RWPE1 (cell line): ENCODE results near the gene DUOXA2.

Experiments
- CTCF ChIA-PET: fragments of 350-600 bp; sonication (Branson Sonifier 250); formaldehyde crosslinking; extraction: SDS; loops from one replicate; lab custom pipeline; 2021; lab: Yijun Ruan, JAX
- POLR2A ChIA-PET: fragments of 400-600 bp; formaldehyde crosslinking; extraction: SDS; loops from one replicate; lab custom pipeline; 2020; ENCODE audit warnings: antibody characterized with exemption; ENCODE audit not compliant: low non-redundant PET; lab: Yijun Ruan, JAX
- DNase-seq: peaks from one replicate; pipeline ENCODE4 v3.0.0; 2012; ENCODE audit warnings: low spot score
- H3K27ac ChIP-seq: fragments of 450-650 bp; 2 replicates; pipeline ENCODE4 v1.5.1; 2017
- CTCF ChIP-seq: fragments of 450-650 bp; conservative IDR thresholded peaks from 2 replicates; pipeline ENCODE4 v1.5.1; 2017; ENCODE audit warnings: low read depth, mild to moderate bottlenecking

Gene DUOXA2

GRCh38 chr15:45129651-45130129 lies 15.6 kb downstream of the DUOXA2 start, which contains the start of the genes DUOX1 and DUOXA1:
TSS of gene DUOX1 (plus strand) at chr15:45129994. CDS start at chr15:45131967, 1,973 bp downstream.
TSS of gene DUOXA1 (minus strand) at chr15:45129879. CDS start at chr15:45123014, 6,865 bp downstream.
- DNase-seq, result peak; percentile 85
- POLR2A ChIA-PET, result no interaction called here
- no peak for TF ChIP-seq CTCF
- peak within 1 kb of the TSS; percentile 70 for H3K27ac ChIP-seq
- CTCF ChIA-PET, result interaction anchor here (0.5 to 1.8 kb wide), 6 partner anchors 12 to 154 kb away, joined by 3 to 11 read pairs (median 4); no protein-coding TSS in a partner anchor

GRCh38 chr15:45130291-45131000 lies 16.3 kb downstream of the DUOXA2 start:
- DNase-seq, result no peak
- TF ChIP-seq CTCF, result no peak
- ChIA-PET CTCF (interaction anchor here (0.7 to 1.8 kb wide), 6 partner anchors 12 to 147 kb away, joined by 3 to 11 read pairs (median 4); no protein-coding TSS in a partner anchor), POLR2A (interaction anchor here (1.5 kb wide), 1 partner anchor 32 kb away, joined by 3 read pairs; no protein-coding TSS in a partner anchor)
- peak overlapping the region; percentile 70 for H3K27ac ChIP-seq

GRCh38 chr15:45131510-45131909 lies 17.4 kb downstream of the DUOXA2 start:
- TF ChIP-seq CTCF, result no peak
- H3K27ac ChIP-seq, result no peak overlapping the region
- POLR2A ChIA-PET, result interaction anchor here (1.5 kb wide), 1 partner anchor 31 kb away, joined by 3 read pairs; no protein-coding TSS in a partner anchor
- no peak for DNase-seq
- CTCF ChIA-PET, result interaction anchor here (1.2 kb wide), 1 partner anchor 31 kb away, joined by 6 read pairs; no protein-coding TSS in a partner anchor

GRCh38 chr15:45132844-45133560 lies 18.9 kb downstream of the DUOXA2 start:
- no peak for DNase-seq
- ChIA-PET POLR2A (no interaction called here), CTCF (interaction anchor here (0.8 to 1.1 kb wide), 2 partner anchors 8 to 15 kb away, joined by 3 to 7 read pairs; no protein-coding TSS in a partner anchor)
- no peak for TF ChIP-seq CTCF
- peak overlapping the region; percentile 13 for H3K27ac ChIP-seq

GRCh38 chr15:45133561-45133920 lies 19.4 kb downstream of the DUOXA2 start:
- TF ChIP-seq CTCF, result no peak
- POLR2A ChIA-PET, result no interaction called here
- CTCF ChIA-PET, result interaction anchor here (1.1 kb wide), 1 partner anchor 9 kb away, joined by 3 read pairs; no protein-coding TSS in a partner anchor
- H3K27ac ChIP-seq, result peak overlapping the region; percentile 13
- no peak for DNase-seq

- peak overlapping the region; percentile 13; the same call in 1 of the 2 replicates for H3K27ac ChIP-seq
- TF ChIP-seq CTCF, result no peak
- ChIA-PET CTCF (interaction anchor here (1.1 kb wide), 1 partner anchor 9 kb away, joined by 3 read pairs; no protein-coding TSS in a partner anchor), POLR2A (no interaction called here)
- no peak for DNase-seq
Observed at GRCh38 chr15:45134046-45134445, 19.9 kb downstream of the DUOXA2 start.
